ENCODE measurements around the gene ANKRD39. TPM values are rescaled to one million over a fixed set of nuclear protein-coding genes. Genes with fewer than 3 reads are reported as not detected.

ANKRD39 gene
- total RNA-seq, 6 experiments from 2014 or later: 6.0 to 16.3 (median 9.7) TPM

DNA sequence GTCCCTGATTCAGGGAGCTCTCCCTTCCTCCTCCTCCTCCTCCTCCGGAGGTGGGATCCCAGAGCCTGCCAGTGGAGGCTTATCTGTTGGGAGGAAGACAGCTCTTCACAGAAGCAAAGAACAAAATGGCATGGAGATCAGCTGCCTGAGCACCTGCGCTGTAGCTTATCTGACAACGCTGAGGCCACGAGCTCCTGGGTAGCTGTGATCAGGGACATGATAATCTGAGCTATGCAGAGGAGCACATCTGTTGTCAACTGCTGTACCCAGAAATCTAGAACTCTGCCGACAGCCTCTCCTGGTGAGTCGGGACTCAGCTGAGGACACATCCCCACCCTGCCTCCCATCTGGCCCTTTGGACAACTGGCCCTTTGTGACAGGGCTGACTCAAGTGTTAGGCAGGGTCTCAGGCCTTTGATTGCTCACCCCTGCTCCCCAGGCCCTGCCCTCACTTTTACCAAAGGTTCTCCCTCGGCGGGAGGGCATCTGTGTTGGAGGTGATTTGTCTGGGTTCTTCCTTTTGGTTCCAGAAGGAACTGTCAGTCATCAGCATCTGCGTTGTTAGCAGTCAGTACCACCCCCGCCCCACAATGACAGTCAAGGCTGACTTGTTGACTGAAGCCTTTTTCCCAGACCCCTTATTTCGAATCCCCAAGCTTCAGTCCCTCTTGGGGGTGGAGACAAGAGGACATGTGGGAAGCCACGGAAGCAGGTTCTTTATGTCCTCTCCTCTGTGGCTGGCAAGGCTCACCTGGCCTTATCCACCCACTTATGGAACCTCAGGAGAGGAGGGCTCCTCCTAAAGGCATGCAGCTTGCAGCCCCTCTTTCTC, 47.6 kb downstream of the ANKRD39 start:
- Histone ChIP-seq H3K4me1 (peaks cover 0 to 3% (median 0%) of the 10 kb centered on the region in 4 donors), H3K36me3 (no peaks in the 10 kb centered on the region), H3K4me3 (no peak overlapping the region), H3K27ac (no peak overlapping the region), H3K9me3 (no peaks in the 10 kb centered on the region), H3K27me3 (no peaks in the 10 kb centered on the region)
- ATAC-seq (no peak), DNase-seq (no peak)
- no peak for TF ChIP-seq POLR2A (IDR thresholded peaks at IDR 0.05)
- TF ChIP-seq, protein P1, sequence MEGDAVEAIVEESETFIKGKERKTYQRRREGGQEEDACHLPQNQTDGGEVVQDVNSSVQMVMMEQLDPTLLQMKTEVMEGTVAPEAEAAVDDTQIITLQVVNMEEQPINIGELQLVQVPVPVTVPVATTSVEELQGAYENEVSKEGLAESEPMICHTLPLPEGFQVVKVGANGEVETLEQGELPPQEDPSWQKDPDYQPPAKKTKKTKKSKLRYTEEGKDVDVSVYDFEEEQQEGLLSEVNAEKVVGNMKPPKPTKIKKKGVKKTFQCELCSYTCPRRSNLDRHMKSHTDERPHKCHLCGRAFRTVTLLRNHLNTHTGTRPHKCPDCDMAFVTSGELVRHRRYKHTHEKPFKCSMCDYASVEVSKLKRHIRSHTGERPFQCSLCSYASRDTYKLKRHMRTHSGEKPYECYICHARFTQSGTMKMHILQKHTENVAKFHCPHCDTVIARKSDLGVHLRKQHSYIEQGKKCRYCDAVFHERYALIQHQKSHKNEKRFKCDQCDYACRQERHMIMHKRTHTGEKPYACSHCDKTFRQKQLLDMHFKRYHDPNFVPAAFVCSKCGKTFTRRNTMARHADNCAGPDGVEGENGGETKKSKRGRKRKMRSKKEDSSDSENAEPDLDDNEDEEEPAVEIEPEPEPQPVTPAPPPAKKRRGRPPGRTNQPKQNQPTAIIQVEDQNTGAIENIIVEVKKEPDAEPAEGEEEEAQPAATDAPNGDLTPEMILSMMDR (IDR thresholded peaks at IDR 0.05): no peak
- 77% methylated on average over 6 of the region's 12 CpGs for WGBS (ENCODE audit: insufficient coverage, low coverage, low lambda C conversion rate, missing lambda C conversion rate)
- intact Hi-C loops (cut with DNase I): loop anchor here in 1 of 2 donors (10.0 kb wide), 1 partner anchor 55 kb away; no protein-coding TSS in a partner anchor

DNA sequence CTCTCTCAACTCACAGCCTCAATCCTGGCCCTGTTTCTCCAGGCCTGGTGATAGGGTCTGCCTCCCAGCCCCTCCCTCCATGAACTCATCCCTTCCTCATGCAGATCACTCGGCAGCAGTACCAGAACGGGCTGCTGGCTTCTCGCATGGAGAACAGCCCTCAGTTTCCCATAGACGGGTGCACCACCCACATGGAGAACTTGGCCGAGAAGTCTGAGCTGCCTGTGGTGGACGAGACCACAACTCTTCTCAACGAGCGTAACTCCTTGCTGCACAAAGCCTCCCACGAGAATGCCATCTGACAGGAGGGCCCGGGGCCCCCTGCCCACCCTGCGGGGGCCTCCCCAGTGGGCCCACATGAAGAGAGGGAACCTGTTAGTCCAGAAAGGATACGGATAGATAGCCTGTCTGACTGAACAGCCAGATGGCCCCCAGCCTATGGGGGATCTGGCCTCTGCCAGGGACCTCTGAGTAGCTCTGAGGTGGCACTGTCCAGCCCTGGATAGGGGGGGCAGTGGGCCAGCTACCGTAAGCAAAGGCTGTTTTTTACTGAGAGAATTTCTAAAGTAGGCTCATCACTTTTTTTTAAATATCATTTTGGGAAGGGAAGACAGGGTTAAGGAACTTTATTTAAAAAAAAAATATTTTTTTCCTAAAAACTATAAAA, 48.5 kb downstream of the ANKRD39 start:
- 84% methylated on average over 2 of the region's 13 CpGs for WGBS (ENCODE audit: insufficient coverage, low coverage, low lambda C conversion rate, missing lambda C conversion rate)
- ATAC-seq: no peak
- no peaks in the 10 kb centered on the region for H3K27me3 ChIP-seq
- no peaks in the 10 kb centered on the region for H3K9me3 ChIP-seq
- no peak overlapping the region for H3K4me3 ChIP-seq
- TF ChIP-seq, protein P1 (IDR thresholded peaks at IDR 0.05): no peak
- TF ChIP-seq POLR2A (IDR thresholded peaks at IDR 0.05): no peak
- DNase-seq: no peak
- no peaks in the 10 kb centered on the region for H3K36me3 ChIP-seq
- no peak overlapping the region for H3K27ac ChIP-seq
- H3K4me1 ChIP-seq: no peaks in the 10 kb centered on the region
- intact Hi-C loops (cut with DNase I): no loop called here

DNA sequence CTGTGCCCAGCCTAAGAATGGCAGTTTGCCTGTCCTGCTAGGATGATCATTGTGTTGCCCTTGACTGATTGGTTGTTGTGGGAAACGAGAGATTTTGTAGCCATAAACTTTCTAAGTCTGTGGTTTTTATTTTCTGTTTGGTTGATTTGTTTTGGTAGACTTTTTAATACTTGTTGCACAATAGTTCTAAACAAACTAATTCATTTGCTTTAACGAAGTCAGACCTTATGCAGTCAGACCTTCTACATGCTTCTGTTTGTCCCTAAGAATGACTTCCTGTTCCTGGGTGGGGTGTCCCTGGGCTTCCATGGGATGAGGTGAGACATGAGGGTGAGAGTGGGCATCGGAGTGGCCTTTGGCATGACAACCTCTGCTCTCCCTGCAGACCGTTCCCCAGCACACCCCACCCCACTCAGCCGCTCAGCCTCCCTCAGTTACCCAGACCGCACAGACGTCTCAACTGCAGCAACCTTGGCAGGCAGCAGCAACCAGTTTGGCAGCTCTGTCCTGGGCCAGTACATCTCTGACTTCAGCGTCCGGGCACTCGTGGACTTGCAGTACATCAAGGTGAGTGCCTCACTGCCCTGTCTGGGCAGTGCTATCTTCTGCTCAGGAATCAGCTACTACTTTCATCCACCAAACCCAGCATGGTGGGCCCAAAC, 49.5 kb downstream of the ANKRD39 start:
- no peaks in the 10 kb centered on the region for H3K27me3 ChIP-seq
- intact Hi-C loops (cut with DNase I): no loop called here
- no peak overlapping the region for H3K27ac ChIP-seq
- no peaks in the 10 kb centered on the region for H3K36me3 ChIP-seq
- DNase-seq: no peak
- no peak overlapping the region for H3K4me3 ChIP-seq
- peak in 2 of 4 donors; percentile 9 to 22 for ATAC-seq
- no peaks in the 10 kb centered on the region for H3K9me3 ChIP-seq
- 74% methylated on average over 5 of the region's 10 CpGs for WGBS (ENCODE audit: insufficient coverage, low coverage, low lambda C conversion rate, missing lambda C conversion rate)
- no peak for TF ChIP-seq POLR2A (IDR thresholded peaks at IDR 0.05)
- TF ChIP-seq, protein P1 (IDR thresholded peaks at IDR 0.05): no peak
- no peaks in the 10 kb centered on the region for H3K4me1 ChIP-seq

DNA sequence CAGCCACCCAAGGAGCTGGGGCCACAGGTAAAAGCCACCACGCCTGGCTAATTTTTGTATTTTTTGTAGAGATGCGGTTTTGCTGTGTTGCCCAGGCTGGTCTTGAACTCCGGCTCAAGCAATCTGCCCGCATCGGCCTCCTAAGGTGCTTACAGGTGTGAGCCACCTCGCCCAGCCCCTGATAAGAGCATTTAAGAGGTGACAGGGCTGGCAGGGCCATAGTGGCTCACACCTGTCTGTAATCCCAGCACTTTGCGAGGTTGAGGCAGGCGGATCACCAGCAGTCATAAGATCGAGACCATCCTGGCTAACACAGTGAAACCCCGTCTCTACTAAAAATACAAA, 50.7 kb downstream of the ANKRD39 start:
- no peak for TF ChIP-seq POLR2A (IDR thresholded peaks at IDR 0.05)
- TF ChIP-seq, protein P1 (IDR thresholded peaks at IDR 0.05): no peak
- H3K27me3 ChIP-seq: no peaks in the 10 kb centered on the region

More for the DNA sequence above, 50.7 kb downstream of the ANKRD39 start:
- Histone ChIP-seq H3K9me3 (no peaks in the 10 kb centered on the region), H3K4me3 (no peak overlapping the region), H3K36me3 (no peaks in the 10 kb centered on the region), H3K27ac (no peak overlapping the region), H3K4me1 (no peaks in the 10 kb centered on the region)
- ATAC-seq: no peak
- WGBS (ENCODE audit: insufficient coverage, low coverage, low lambda C conversion rate, missing lambda C conversion rate): no CpG with 5 or more reads among the region's 10 CpGs
- intact Hi-C loops (cut with DNase I): no loop called here
- DNase-seq: no peak

Data from right lobe of liver (tissue), 6 donors.